Hematopoietic multipotent progenitor cell treated with erythropoietin and hydrocortisone succinate and interleukin-3 and kit ligand, for 6 days (in vitro differentiated cells): ENCODE data around the gene NTN4.
A peak's percentile ranks its signal among the peaks of the same experiment; 100 is the strongest.
"Not testable (repeated sequence)": the region's sequence is repeated elsewhere in the genome, so short reads cannot be mapped to it uniquely, and the experiment has no call there.

Experiments
- DNase-seq: peaks from one replicate; pipeline ENCODE4 v3.0.0-alpha.2; 2015

Gene NTN4

GRCh38 chr12:95796225-95796981 is 5.8 kb upstream of the NTN4 start:
- DNase-seq: no peak

DNA sequence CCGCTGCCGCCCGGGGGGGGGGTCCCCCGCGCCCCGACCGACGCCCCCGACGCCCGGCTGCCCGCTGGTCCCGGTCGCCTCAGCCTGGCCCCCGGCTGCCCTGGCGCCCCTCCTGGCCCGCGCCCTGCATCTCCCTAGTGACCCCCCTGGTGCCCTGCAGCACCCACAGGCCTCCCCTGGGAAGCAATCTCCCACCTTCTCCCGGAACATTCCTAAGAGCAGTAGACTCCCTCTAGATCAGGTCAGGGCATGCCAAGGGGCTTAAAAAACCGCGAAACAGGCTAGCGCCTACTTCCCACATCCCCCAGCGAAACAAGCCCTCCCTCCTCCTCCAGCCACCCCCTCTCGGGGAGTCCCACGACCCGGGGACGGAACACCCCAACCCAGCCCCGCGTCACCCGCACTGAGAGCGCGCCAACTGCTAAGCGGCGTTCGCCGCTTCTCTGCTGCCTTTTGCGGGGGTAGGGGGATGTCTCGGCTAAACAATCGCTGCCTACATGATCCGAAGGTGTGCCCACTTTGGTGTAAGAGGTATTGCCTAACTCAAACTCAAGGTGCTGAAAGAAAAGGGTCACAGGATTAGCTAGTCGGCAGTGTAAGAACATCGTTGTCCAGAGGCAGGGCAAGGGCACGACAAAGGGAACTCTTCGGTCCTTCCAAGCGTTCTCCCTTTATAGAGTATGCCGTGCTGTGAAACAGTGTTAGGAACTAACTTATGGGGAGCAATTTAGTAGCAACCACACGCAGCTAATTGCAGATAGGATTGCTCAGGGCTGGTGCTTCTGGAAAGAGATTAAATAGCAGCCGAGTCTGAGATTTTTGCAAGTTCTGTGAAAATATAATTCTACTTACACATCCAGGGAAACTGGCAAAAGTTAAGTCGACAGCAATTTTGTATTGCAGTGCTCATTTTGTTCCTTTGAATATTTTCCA is 619 bp upstream of the NTN4 start:
- peak; percentile 18 for DNase-seq

- DNase-seq: no peak
These were observed 1.2 kb downstream of the NTN4 start for GRCh38 chr12:95789126-95790032.

- no peak for DNase-seq
These were observed 1.9 kb downstream of the NTN4 start for GRCh38 chr12:95788637-95789036.

GRCh38 chr12:95787274-95787818 is 3.2 kb downstream of the NTN4 start:
- DNase-seq: no peak

- no peak for DNase-seq
These were observed 5.6 kb downstream of the NTN4 start for GRCh38 chr12:95784915-95785314.

- no peak for DNase-seq
These were observed 6.3 kb downstream of the NTN4 start for GRCh38 chr12:95784286-95784685.

DNA sequence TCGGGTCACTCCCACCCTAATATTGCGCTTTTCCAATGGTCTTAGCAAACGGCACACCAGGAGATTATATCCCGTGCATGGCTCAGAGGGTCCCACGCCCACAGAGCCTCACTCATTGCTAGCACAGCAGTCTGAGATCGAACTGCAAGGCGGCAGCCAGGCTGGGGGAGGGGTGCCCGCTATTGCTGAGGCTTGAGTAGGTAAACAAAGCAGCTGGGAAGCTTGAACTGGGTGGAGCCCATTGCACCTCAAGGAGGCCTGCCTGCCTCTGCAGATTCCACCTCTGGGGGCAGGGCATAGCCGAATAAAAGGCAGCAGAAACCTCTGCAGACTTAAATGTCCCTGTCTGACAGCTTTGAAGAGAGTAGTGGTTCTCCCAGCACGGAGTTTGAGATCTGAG is 15.1 kb downstream of the NTN4 start:
- not testable (repeated sequence) for DNase-seq

GRCh38 chr12:95774311-95775045 is 16.1 kb downstream of the NTN4 start:
- DNase-seq: no peak

DNA sequence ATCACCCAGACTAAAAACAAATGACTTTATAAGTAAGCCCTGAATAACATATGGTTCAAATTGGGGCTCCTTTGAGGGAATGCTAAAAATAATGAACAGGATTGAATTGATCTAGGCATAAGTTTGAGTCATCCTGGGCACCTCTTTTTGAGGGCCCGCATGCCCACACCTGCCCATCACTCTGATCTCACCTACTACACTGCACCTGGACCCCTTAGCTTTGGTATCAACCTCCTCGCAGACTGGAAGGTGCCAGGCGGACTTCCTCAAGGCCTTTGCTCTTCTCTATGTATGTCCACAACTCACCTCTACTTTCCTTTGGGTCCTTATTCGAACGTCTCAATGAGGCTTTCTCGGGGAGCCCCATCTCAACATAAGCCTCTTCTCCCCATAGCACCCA is 17.2 kb downstream of the NTN4 start:
- no peak for DNase-seq

DNA sequence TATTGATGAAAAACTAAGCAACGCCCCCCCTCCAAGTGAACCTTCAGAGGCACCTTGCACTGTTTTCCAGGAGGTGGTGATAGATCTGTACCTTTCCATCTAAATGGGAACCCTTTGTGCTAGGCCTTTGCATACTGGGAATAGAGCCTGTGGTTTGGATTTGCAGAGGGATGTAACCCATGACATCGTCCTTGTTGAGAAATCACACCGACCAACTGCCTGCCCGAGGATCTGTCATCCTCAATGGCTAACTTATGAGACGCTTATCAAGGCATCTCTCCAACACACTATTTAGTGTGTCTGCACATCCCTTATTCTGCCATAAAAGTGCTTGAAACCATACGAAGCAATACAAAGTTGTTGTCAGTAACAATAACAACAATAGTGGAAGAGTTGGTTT is 22.9 kb downstream of the NTN4 start:
- no peak for DNase-seq

GRCh38 chr12:95766356-95767019 is 24.1 kb downstream of the NTN4 start:
- no peak for DNase-seq

GRCh38 chr12:95764848-95765247 is 25.7 kb downstream of the NTN4 start:
- DNase-seq: no peak

DNA sequence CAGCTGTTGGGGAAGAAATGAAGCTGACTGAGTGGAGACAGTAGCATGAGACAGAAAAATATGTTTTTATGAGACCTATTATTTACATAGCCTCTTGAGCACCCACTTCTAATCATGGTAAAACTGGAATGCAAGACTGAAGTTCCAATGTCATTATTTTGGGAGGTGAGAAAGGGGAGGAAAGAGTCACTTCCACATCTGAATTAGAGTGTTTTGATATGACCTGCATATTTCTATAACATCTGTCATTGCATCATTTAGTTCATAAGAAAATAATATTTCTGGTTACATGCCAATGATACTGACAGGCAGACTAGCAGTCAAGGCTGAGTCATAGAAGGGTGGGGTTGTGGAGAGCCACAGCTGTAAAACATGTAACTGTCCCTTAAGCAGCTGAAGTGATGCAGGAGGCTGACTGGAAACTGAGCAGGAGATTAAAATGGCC is 26.7 kb downstream of the NTN4 start:
- DNase-seq: peak; percentile 74

DNA sequence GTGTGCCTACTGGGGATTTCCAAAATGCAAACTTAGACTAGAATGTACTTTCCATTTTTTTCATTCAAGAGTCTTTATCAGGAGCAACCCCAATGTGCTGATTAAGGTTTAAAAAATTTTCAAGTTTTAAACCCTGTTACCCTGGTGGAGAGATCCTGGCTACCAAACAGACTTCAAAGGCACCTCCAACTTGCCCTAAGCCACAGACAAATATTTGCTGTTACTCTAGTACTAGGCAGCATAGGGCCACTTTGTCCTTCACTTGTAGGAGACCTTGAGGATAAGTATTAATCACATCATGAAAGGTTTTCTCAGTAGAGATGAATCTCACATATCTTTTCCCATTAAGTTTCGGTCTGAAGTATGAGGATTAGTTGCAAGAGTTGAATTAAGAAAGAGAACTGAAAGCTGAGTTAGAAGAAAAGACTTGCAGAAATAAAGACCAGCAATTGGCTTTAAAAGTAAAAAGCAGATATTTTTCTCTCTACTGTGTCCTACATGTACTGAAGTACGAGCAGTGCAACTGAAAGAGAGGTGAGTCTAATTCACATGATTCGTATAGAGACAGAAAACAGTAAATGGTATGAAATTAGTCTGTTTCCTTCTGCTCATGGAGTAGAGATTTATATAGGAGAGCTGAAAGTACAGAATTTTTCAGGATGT is 28.3 kb downstream of the NTN4 start:
- DNase-seq: no peak

- no peak for DNase-seq
These were observed 30.2 kb downstream of the NTN4 start for GRCh38 chr12:95760371-95760770.

DNA sequence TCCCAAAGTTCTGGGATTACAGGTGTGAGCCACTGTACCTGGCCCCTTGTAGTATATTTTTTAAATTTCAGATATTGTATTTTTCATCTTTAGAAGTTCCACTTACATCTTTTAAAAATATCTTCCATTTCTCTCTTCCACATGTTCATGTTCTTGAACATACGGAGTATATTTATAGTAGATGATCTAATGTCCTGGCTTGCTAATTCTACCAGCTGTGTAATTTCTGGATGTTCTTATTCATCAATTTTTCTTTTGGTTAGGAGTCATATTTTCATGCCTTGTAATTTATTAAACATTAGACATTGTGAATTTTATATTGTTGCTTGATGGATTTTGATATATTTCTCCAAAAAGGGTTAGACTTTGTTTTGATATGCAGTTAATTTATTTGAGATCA is 30.8 kb downstream of the NTN4 start:
- DNase-seq: no peak

DNA sequence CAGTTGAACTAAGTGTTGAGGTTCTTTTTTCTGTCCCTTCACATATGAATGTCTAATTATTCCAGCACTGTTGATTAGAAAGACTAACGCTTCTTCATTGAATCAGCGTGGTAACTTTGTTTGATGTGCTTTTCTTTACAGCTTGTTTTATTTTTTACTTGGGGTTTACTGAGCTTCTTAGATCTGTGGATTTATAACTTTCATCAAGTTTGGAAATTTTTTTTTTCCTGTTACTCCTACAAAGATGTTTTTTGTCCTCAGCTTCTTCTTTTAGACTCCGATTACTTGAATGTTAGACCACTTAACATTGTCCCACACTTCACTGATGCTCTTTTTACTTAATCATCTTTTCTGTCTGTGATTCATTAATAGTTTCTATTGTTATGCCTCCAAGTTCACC is 31.5 kb downstream of the NTN4 start:
- no peak for DNase-seq

- no peak for DNase-seq
These were observed 34.2 kb downstream of the NTN4 start for GRCh38 chr12:95756362-95756761.

DNA sequence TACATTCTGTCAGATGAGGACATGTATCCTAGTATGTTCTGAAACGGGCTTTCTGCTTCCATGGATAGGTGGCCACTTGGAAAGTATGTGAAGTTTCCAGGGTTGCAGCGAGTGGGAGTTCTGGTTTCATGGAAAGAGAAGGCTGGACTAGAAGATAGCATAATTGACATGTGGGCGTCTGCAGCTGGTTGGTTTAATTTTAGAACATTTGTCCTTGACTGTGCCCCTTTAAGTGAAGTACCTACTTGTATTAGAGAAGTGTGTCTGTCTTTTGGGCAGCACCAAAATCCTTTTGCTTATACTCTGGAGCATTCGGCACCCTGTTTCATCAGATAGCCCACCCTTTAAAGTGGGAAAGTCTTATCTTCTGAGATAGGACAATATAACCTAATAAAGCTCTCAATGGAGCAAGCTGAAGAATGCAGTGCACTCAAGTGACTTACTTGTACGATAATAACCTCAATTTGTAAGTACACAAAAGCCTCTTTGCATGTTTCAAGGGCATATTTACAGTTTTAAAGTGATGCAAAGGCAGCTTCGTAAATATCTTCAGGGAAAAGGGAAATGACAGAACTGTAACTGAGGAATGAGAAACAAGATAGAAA is 35.2 kb downstream of the NTN4 start:
- no peak for DNase-seq
